Measurements from ENCODE around the gene TNNI3K.

- TF ChIP-seq CTCF (conservative IDR thresholded peaks at IDR 0.05; ENCODE audit: low read depth, low read length) (no peak), EZH2phosphoT487 (IDR thresholded peaks at IDR 0.05; ENCODE audit: borderline replicate concordance, low read length) (no peak), EZH2 (IDR thresholded peaks at IDR 0.05; ENCODE audit: low read length, unreplicated experiment) (no peak)
Observed at GRCh38 chr1:74526708-74527107, 291.5 kb downstream of the TNNI3K start.
